DND-41 (cell line): ENCODE data around the gene PLPPR1.

Source experiments
- CTCF ChIP-seq: IDR thresholded peaks from 2 replicates; pipeline ENCODE4 v1.5.1; 2012; ENCODE audit warnings: borderline replicate concordance, low read length, moderate library complexity, mild to moderate bottlenecking; ENCODE audit not compliant: poor library complexity, severe bottlenecking; ENCODE audit errors: extremely low read depth
- EZH2 ChIP-seq: IDR thresholded peaks from 3 replicates; pipeline ENCODE4 v1.6.1; 2012; ENCODE audit warnings: borderline replicate concordance, low read depth, mild to moderate bottlenecking, moderate library complexity, low read length, inconsistent platforms; ENCODE audit not compliant: severe bottlenecking

- TF ChIP-seq CTCF (no peak), EZH2 (no peak)
Observed at GRCh38 chr9:101139082-101139481, 110.6 kb downstream of the PLPPR1 start.
